Body of pancreas (tissue), 4 donors: Measurements from ENCODE around the gene COL21A1. TPM values are rescaled to one million over a fixed set of nuclear protein-coding genes. Genes with fewer than 3 reads are reported as not detected.

Experiments used
- ATAC-seq: fragments of 150-250 bp; one replicate; pipeline ENCODE4 v1.9.1; 2016
- DNase-seq, 4 donors: peaks; one replicate each; pipeline ENCODE4 v3.0.0-alpha.2; 2019
- H3K27ac ChIP-seq, 4 donors: fragments of 200-600 bp; sonication (generic); 1 replicate in 3 of 4; 2 replicates in 1 of 4; pipeline versions ENCODE4 v1.5.1 to v1.6.1; 2016 to 2019; ENCODE audit warnings: mild to moderate bottlenecking in 1 of 4, mixed read lengths in 1 of 4, moderate library complexity in 1 of 4
- H3K27me3 ChIP-seq, 2 donors: fragments of 200-600 bp; sonication (generic); one replicate each; pipeline ENCODE4 v1.6.0; 2016; ENCODE audit warnings: mild to moderate bottlenecking in 1 of 2
- H3K36me3 ChIP-seq, 2 donors: fragments of 200-600 bp; sonication (generic); replicated peaks in 1 of 2; 2 replicates each; pipeline ENCODE4 v1.5.1; 2016; ENCODE audit warnings: low read depth in 2 of 2; ENCODE audit not compliant: insufficient read depth in 1 of 2
- H3K4me1 ChIP-seq: fragments of 200-600 bp; sonication (generic); one replicate; pipeline ENCODE4 v1.6.0; 2016
- H3K4me3 ChIP-seq, 2 donors: fragments of 200-600 bp; sonication (generic); 1 replicate in 1 of 2; 2 replicates in 1 of 2; pipeline ENCODE4 v1.5.1; 2016 to 2019
- H3K9me3 ChIP-seq, 3 donors: fragments of 200-600 bp; sonication (generic); 1 replicate in 2 of 3; 2 replicates in 1 of 3; pipeline ENCODE4 v1.5.1; 2016
- CTCF ChIP-seq, 7 experiments: fragments of 450-650 bp in 4 of 7; fragments of 200-600 bp in 3 of 7; sonication (generic) in 3 of 7; IDR thresholded peaks; one replicate each; pipeline ENCODE4 v1.5.1; 2016 to 2019; ENCODE audit warnings: antibody characterized with exemption in 7 of 7
- POLR2A ChIP-seq, 3 donors: fragments of 450-650 bp; IDR thresholded peaks; one replicate each; pipeline ENCODE4 v1.6.1; 2016; ENCODE audit warnings: antibody characterized with exemption in 3 of 3, mild to moderate bottlenecking in 2 of 3
- WGBS, 2 donors: methylation state at CpG; one replicate each; pipeline ENCODE4 v1.1.5; 2017; 5-methylcytosine and 5-hydroxymethylcytosine counted together
- intact Hi-C: fragments of 100-400 bp; cut with DNase I; formaldehyde crosslinking; loops from one replicate; pipeline ENCODE4 v1.15.1; 2023
- total RNA-seq, 2 donors: library from RNA; depleted of rRNA; stranded (reverse); fragments of >200 nt; gene quantifications; one replicate each; pipeline ENCODE4 v1.1.0, GENCODE V29; 2016

Gene COL21A1
- total RNA-seq, 2 donors from 2014 or later: 1.3 to 4.2 TPM

DNA sequence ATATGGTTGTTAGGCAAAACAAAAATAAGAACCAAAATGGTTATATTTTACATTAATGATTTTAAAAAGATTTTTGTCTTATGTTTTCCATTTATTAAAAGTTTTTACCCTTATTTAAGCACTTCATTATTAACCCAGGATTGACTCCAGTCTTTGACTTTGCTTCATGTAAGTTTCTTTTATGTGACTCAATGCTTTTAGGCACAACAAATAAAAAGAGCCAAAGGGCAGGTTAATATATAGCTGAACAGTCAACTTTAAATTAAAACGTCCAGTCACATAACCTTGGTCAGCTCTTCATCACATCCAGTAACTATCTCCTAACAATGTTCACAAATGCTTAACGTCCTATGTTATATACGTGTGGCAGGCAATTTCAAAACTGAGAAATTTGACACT, 32.7 kb downstream of the COL21A1 start:
- Histone ChIP-seq H3K4me3 (no peak overlapping the region), H3K36me3 (no peaks in the 10 kb centered on the region), H3K27ac (no peak overlapping the region), H3K9me3 (no peaks in the 10 kb centered on the region), H3K4me1 (no peaks in the 10 kb centered on the region), H3K27me3 (no peaks in the 10 kb centered on the region)
- intact Hi-C loops: no loop called here
- ATAC-seq (no peak), DNase-seq (no peak)
- TF ChIP-seq POLR2A (IDR thresholded peaks at IDR 0.05) (no peak), CTCF (IDR thresholded peaks at IDR 0.05) (no peak)
- WGBS, 2 donors: 39 to 42% methylated on average over 3 of the region's 3 CpGs

- no peaks in the 10 kb centered on the region for H3K27me3 ChIP-seq
- intact Hi-C loops: no loop called here
- no peak overlapping the region for H3K27ac ChIP-seq
- DNase-seq (no peak), ATAC-seq (no peak)
- H3K4me3 ChIP-seq: no peak overlapping the region
- no peaks in the 10 kb centered on the region for H3K4me1 ChIP-seq
- no peaks in the 10 kb centered on the region for H3K36me3 ChIP-seq
- no peaks in the 10 kb centered on the region for H3K9me3 ChIP-seq
- TF ChIP-seq POLR2A (IDR thresholded peaks at IDR 0.05): no peak
- no peak for TF ChIP-seq CTCF (IDR thresholded peaks at IDR 0.05)
Observed at GRCh38 chr6:56214041-56214702, 33.2 kb downstream of the COL21A1 start.

DNA sequence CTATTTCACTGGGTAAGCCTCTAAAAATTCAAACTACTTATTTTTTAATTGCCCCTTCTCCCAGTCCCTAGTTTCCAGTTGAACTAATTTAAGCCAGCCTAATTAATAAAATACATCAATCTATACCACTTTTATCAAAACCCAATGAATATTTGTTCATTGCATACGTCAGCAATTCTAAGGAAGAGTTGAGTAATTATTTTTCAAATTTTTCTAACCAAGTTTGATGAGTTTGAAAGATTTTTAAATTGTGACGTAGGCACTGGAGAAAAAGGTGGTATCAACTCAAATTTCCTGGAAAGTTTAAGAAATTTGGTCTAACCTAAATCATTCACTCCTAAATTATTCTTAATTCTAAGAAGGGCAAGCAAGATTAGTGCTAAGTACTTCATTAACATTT, 35.7 kb downstream of the COL21A1 start:
- WGBS, 2 donors: 41 to 47% methylated on average over 2 of the region's 2 CpGs
- no peaks in the 10 kb centered on the region for H3K4me1 ChIP-seq
- no peak overlapping the region for H3K4me3 ChIP-seq
- no peak for ATAC-seq
- intact Hi-C loops: no loop called here
- DNase-seq: no peak
- H3K9me3 ChIP-seq: no peaks in the 10 kb centered on the region
- H3K36me3 ChIP-seq: no peaks in the 10 kb centered on the region
- no peaks in the 10 kb centered on the region for H3K27me3 ChIP-seq
- no peak overlapping the region for H3K27ac ChIP-seq
- TF ChIP-seq CTCF (IDR thresholded peaks at IDR 0.05) (no peak), POLR2A (IDR thresholded peaks at IDR 0.05) (no peak)

GRCh38 chr6:56204134-56204533, 43.2 kb downstream of the COL21A1 start:
- no peak overlapping the region for H3K4me3 ChIP-seq
- H3K27me3 ChIP-seq: no peaks in the 10 kb centered on the region
- H3K9me3 ChIP-seq: no peaks in the 10 kb centered on the region
- DNase-seq: no peak
- WGBS, 2 donors: 72 to 73% methylated on average over 4 of the region's 4 CpGs
- no peaks in the 10 kb centered on the region for H3K4me1 ChIP-seq
- TF ChIP-seq POLR2A (IDR thresholded peaks at IDR 0.05): no peak
- TF ChIP-seq CTCF (IDR thresholded peaks at IDR 0.05): no peak
- ATAC-seq: no peak
- intact Hi-C loops: no loop called here
- H3K27ac ChIP-seq: no peak overlapping the region
- H3K36me3 ChIP-seq: no peaks in the 10 kb centered on the region

DNA sequence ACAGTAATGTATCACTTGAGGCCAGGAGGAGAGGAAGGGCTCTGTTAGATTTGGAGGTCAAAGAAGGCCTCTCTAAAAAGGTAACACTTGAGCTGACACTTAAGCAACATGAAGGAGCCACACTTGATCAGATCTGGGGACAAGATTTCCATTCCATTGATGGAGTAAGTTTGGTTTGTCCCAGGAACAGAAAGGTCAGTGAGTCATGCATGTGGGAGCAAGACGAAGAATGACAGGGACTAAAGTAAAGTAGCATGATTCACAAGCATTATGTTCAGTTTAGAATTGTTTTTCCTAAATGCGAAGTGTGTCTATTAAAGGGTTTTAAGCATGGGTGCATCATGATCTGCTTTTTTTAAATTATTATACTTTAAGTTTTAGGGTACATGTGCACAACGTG, 47.4 kb downstream of the COL21A1 start:
- TF ChIP-seq CTCF (IDR thresholded peaks at IDR 0.05): no peak
- TF ChIP-seq POLR2A (IDR thresholded peaks at IDR 0.05): no peak
- Histone ChIP-seq H3K4me1 (no peaks in the 10 kb centered on the region), H3K4me3 (no peak overlapping the region), H3K9me3 (no peaks in the 10 kb centered on the region), H3K27me3 (no peaks in the 10 kb centered on the region), H3K27ac (no peak overlapping the region), H3K36me3 (no peaks in the 10 kb centered on the region)
- intact Hi-C loops: no loop called here
- ATAC-seq: no peak
- no peak for DNase-seq
- WGBS, 2 donors: 70 to 82% methylated on average over 3 of the region's 3 CpGs
